GM19023 (cell line): ENCODE results near the gene MOGAT3.

ENCODE experiments used
- ATAC-seq: cut with Tn5 transposase; IDR thresholded peaks from one replicate; pipeline ENCODE4 v1.9.1; 2021; ENCODE audit warnings: mild to moderate bottlenecking, moderate library complexity; ENCODE audit not compliant: unreplicated experiment

Gene MOGAT3

DNA sequence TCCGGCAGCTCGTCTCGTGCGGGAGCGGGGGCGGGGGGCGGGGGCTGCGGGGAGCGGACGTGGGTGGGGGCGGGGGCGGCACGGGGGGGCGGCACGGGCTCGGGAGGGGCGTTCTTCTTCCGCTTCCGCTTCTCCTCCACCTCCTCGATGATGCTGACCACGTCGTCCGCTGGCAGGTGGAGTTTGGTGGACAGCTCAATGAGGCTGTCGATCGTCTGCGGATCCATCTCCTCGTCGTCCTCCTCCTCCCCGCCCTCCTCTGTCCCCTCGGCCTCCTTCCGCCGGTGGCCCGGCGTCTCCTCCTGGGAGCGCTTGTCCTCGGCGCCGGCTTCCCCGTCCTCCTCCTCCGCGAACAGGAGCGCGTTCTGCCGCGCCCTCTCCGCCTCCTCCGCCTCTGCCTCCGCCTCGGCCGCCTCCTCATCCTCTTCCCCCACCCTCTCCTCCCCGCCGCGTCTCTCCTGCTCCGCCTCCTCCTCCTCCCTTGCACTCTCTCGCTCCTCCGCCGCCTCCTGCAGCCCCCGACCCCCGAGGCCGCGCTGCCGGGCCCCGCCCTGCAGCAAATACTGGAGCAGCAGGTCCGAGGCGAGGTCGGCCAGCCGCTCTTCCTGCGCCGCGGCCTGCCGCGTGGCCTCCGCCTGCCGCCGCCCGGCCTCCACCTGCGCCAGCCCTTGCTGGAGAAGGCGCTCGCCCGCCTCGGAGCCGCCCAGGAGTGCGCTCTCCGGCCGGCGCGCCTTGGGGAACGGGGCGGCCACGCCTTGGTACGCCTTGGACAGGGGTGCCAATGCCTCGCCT lies 37.4 kb downstream of the MOGAT3 start:
- ATAC-seq, result no peak

- ATAC-seq, result no peak
Measured at GRCh38 chr7:101162551-101163278, 38.1 kb downstream of the MOGAT3 start.

- no peak for ATAC-seq
Measured at GRCh38 chr7:101161692-101162471, 39.0 kb downstream of the MOGAT3 start.

DNA sequence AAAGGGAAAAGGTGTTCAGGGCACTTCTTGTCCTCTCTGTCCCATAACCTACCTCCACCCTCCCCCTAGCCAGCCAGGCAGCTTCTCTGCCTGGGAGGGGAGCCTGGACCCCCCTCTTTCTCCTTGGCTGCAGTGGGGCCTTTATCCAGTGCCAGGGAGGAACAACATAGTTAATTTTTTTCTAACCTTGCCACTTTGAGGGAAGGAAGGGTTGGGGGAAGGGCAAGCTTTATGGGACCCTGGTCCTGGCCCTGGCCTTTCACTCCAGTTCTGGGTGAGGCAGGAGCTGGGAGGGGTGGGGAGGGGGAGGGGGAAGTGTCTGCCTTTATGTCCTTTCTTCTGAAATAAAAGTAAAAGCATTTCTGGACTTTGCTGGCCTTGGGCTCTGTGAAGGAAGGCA lies 39.9 kb downstream of the MOGAT3 start:
- ATAC-seq, result no peak

DNA sequence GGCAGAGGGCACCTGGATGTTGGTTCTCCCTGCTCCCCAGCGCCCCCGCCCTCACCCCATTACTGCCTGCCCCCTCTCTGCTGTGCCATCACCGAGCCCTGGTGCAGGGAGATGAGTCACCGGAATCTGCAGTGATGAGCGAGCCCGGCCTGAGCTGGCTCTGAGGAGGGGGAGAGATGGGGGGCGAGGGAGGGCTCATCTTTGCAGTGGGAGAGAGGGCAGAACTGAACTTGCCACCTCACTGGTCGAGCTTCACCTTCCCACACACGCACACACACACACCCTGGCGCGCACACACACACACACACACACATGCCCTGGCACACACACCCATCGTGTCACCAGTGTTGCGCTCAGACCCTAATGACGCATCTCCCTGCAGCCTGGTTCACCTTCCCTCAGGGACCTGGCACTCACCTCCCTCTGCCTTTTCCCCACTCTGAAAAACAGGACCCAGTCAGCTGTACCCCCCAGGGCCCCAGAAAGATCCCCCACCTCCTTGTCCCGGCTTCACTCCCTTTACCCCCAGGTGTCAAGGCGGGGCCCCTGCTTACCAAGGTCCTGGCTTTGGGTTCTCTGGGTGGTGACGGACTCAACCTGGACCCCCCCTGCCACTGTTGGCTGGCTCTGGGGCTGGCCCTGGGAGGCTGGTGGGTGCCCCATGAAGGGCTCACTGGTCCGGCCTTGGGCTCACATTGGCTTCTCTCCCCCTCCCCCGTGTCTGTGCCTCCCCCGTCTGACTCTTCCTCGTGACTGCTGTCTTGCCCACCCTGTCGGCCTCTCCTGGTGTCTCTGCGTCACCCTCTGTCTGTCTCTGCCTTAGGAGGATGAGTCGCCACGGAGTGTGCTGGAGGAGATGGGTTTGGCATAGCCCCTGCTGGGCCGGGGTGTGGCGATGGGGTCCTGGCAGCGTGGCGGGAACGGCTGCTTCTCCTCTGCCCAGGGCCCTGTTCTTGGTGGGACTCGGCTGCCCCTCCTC lies 40.9 kb downstream of the MOGAT3 start:
- no peak for ATAC-seq

DNA sequence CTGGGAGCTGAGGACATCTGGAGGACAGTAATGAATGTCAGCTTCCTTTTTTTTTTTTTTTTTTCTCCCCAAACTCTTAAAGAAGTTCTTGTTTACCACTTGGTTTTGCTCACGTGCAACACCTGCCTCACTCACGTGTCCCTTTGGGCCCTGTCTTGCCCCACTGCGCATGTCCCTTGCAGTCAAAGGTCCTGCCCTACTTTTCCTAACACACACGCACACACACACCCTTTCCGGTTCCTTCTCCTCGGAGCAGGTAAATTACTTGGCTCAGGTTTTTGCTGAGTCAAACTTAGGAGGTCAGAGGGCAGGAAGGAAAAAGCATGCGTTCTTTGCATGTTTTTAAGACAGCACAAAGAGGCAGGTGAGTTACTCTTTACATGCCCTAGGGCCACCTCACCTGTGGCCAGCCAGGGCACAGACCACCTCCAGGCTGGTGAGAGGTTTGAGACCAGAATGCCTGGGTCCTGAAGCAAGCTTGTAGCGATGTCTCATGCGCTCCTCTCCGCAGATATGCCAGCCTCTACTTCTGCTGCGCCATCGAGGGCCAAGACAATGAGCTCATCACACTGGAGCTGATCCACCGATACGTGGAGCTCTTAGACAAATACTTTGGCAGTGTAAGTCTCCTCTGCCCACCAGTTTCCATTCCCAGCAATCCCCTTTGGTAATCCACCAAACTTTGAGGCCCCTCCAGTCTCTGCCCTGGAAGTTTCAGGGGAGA lies 43.8 kb downstream of the MOGAT3 start:
- no peak for ATAC-seq

- ATAC-seq, result no peak
Measured at GRCh38 chr7:101156277-101156676, 44.6 kb downstream of the MOGAT3 start.

DNA sequence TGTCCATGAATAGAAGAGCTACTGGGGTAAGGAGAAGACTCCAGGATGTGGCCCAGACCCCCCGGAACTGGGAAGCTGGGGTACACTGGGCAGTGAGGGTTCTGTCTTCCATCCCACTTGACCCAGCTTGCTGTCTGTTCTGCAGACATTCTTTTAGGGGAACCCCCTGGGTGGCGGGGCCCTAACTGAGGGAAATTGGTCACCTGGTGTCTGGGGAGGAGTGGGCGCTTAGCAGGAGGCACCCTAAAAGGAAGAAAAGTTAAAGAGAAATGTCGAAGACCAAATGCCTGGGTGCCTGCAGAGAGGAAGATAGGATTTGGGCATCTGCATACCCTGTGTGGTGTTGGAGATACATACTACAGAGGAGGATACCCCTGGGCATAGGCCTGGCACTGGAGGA lies 45.5 kb downstream of the MOGAT3 start:
- ATAC-seq, result no peak

DNA sequence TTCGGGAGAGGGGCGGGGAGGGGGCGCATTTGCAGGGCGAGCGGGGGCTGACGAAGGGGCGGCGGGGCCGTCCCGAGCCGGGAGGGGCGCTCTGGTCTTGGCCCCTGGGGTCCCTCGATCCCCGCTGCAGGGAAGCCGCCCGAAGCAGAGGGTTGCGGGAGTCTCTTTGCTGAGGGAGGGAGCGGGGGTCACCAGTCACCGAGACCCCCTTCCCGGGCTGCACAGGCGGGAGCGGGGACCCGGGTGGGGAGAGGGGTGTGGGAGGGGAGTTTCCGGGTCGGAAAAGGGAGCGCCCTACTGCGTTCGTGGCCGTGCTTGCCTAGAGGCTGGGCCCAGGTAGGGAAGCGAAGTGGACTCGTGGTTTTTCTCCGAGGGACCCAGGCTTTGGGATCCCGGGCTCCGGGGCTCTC lies 46.1 kb downstream of the MOGAT3 start:
- peak; percentile 32 for ATAC-seq

DNA sequence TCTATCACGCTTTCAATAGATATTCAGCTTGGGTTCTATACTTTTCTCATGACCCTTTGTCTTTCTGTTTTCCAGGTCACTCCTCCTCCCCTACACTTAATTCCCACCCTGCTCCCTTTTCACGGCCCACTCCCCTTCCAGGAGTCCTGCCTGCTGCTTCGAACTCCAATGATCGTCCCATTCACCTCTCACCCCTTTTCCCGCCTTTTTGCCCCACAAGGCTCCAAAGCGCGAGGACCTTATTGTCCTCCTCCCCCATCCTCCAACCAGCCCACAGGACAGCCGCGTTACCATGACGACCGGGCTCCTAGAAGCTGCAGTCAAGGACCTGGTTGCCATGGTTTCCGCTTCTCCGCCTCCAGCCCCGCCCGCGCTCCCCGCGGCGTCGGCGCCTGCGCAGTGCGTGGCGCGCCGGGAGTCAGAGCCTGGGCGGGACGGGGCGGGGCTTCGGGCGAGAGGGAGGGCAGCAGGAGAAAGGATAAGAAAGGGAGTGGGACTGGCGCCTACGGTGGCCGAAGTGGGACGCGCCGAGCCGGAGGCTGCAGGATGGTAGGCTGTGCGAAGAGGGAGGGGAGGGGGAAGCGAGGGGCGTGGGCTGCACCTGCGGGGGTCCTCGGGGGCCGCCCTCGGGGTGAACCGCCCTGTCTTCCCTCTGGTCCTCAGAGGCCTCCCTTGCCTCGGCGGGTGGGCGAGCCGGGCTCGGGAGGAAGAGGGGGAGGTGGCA lies 46.7 kb downstream of the MOGAT3 start, which contains the start of gene AP1S1:
AP1S1 (plus strand) TSS at position 508 of the 724 bp plus-strand sequence; CDS start at position 547, 39 bp downstream.
- ATAC-seq, result peak; percentile 75

DNA sequence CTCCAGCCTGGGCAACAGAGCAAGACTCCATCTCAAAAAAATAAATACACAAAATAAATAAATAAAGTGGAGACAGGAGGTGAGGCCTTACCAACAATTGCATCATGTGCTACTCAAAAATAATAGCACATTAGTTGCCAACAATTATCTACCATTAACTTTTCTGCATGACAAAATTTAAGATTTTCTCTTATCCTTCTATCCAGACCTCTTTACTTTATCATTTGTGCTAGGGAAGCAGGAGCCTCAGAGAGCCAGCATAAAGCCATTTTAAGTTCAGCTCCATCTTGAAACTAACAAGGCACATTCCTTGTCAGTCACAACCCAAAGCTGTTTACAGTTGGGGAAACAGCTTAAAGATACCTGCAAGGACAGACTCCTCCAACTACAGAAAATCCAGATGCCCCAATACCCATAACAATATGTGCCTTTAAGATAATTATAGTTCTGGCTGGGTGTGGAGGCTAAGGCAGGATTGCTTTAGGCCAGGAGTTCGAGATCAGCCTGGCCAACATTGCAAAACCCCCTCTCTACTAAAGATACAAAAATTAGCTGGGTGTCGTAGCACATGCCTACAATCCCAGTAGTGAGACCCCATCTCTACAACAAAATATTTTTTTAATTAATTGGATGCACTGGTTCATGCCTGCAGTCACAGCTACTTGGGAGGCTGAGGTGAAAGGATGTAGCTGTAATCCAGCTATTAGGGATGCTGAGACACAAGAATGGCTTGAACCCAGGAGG lies 48.8 kb downstream of the MOGAT3 start:
- ATAC-seq, result no peak
